H9 (cell line): Measurements from ENCODE around the gene HEATR5A. TPM values are rescaled to one million over a fixed set of nuclear protein-coding genes. Genes with fewer than 3 reads are reported as not detected.

Source experiments
- DNase-seq: peaks from one replicate; pipeline ENCODE4 v3.0.0-alpha.2; 2017
- H2AFZ ChIP-seq: one replicate; pipeline ENCODE4 v1.6.1; 2013; ENCODE audit warnings: mild to moderate bottlenecking, low read length, control low read depth, moderate library complexity
- H2AK5ac ChIP-seq: 2 replicates; pipeline ENCODE4 v1.6.1; 2013; ENCODE audit warnings: low read length, control low read depth, mixed read lengths; ENCODE audit not compliant: insufficient read length
- H2BK120ac ChIP-seq: one replicate; pipeline ENCODE4 v1.6.1; 2013; ENCODE audit warnings: low read depth, mild to moderate bottlenecking, low read length, control low read depth, inconsistent platforms; ENCODE audit not compliant: poor library complexity, severe bottlenecking
- H2BK12ac ChIP-seq: 2 replicates; pipeline ENCODE4 v1.6.1; 2013; ENCODE audit warnings: low read length, control low read depth, mixed read lengths, low read depth; ENCODE audit not compliant: insufficient read length
- H2BK15ac ChIP-seq: 2 replicates; pipeline ENCODE4 v1.6.1; 2013; ENCODE audit warnings: low read depth, low read length, control low read depth
- H2BK20ac ChIP-seq: one replicate; pipeline ENCODE4 v1.6.1; 2013; ENCODE audit warnings: low read depth, mild to moderate bottlenecking, low read length, control low read depth, inconsistent platforms; ENCODE audit not compliant: poor library complexity, severe bottlenecking
- H2BK5ac ChIP-seq: 2 replicates; pipeline ENCODE4 v1.6.1; 2013; ENCODE audit warnings: low read length, control low read depth, mixed read lengths; ENCODE audit not compliant: insufficient read length
- H3K14ac ChIP-seq: 2 replicates; pipeline ENCODE4 v1.6.1; 2013; ENCODE audit warnings: low read length, control low read depth; ENCODE audit not compliant: insufficient read depth
- H3K18ac ChIP-seq: 2 replicates; pipeline ENCODE4 v1.6.1; 2013; ENCODE audit warnings: low read depth, mild to moderate bottlenecking, mixed read lengths, low read length, control low read depth; ENCODE audit not compliant: insufficient read length
- H3K23ac ChIP-seq: 2 replicates; pipeline ENCODE4 v1.6.1; 2013; ENCODE audit warnings: low read length, control low read depth, mixed read lengths, low read depth; ENCODE audit not compliant: insufficient read length
- H3K23me2 ChIP-seq: 2 replicates; pipeline ENCODE4 v1.6.1; 2013; ENCODE audit warnings: low read depth, mild to moderate bottlenecking, mixed read lengths, low read length, control low read depth; ENCODE audit not compliant: insufficient read length, poor library complexity, severe bottlenecking
- H3K27ac ChIP-seq: 2 replicates; pipeline ENCODE4 v1.5.1; 2013; ENCODE audit warnings: low read length, control low read depth, mixed read lengths, low read depth; ENCODE audit not compliant: insufficient read length
- H3K27me3 ChIP-seq: 2 replicates; pipeline ENCODE4 v1.6.1; 2013; ENCODE audit warnings: low read length, control low read depth, inconsistent platforms; ENCODE audit not compliant: insufficient read depth
- H3K4ac ChIP-seq: 2 replicates; pipeline ENCODE4 v1.6.1; 2013; ENCODE audit warnings: low read depth, mild to moderate bottlenecking, control low read depth, inconsistent platforms, low read length, moderate library complexity
- H3K4me1 ChIP-seq: 2 replicates; pipeline ENCODE4 v1.6.1; 2013; ENCODE audit warnings: low read length, control low read depth, inconsistent platforms; ENCODE audit not compliant: insufficient read depth
- H3K4me2 ChIP-seq: 2 replicates; pipeline ENCODE4 v1.6.1; 2013; ENCODE audit warnings: low read length, control low read depth, mixed read lengths; ENCODE audit not compliant: insufficient read length, insufficient read depth
- H3K56ac ChIP-seq: 2 replicates; pipeline ENCODE4 v1.6.1; 2013; ENCODE audit warnings: low read depth, mild to moderate bottlenecking, mixed read lengths, low read length, control low read depth; ENCODE audit not compliant: insufficient read length
- H3K79me1 ChIP-seq: 2 replicates; pipeline ENCODE4 v1.6.1; 2013; ENCODE audit warnings: low read depth, mild to moderate bottlenecking, moderate library complexity, low read length, control low read depth, inconsistent platforms; ENCODE audit not compliant: insufficient read depth, poor library complexity, severe bottlenecking
- H3K79me2 ChIP-seq: 2 replicates; pipeline ENCODE4 v1.6.1; 2013; ENCODE audit warnings: low read length, control low read depth, inconsistent platforms; ENCODE audit not compliant: insufficient read depth
- H3K9ac ChIP-seq: 2 replicates; pipeline ENCODE4 v1.6.1; 2013; ENCODE audit warnings: low read length, control low read depth, mixed read lengths; ENCODE audit not compliant: insufficient read length; ENCODE audit errors: extremely low read depth
- H3K9me3 ChIP-seq: one replicate; pipeline ENCODE4 v1.6.1; 2013; ENCODE audit warnings: low read depth, low read length, inconsistent platforms; ENCODE audit not compliant: control insufficient read depth
- H3T11ph ChIP-seq: one replicate; pipeline ENCODE4 v1.6.1; 2013; ENCODE audit warnings: mild to moderate bottlenecking, low read length, control low read depth, inconsistent platforms
- H4K20me1 ChIP-seq: one replicate; pipeline ENCODE4 v1.6.1; 2013; ENCODE audit not compliant: control insufficient read depth, insufficient read length, insufficient read depth
- H4K5ac ChIP-seq: 2 replicates; pipeline ENCODE4 v1.6.1; 2013; ENCODE audit warnings: low read depth, mild to moderate bottlenecking, mixed read lengths, low read length, control low read depth; ENCODE audit not compliant: insufficient read length
- H4K8ac ChIP-seq: replicated peaks from 2 replicates; pipeline ENCODE4 v1.6.1; 2013; ENCODE audit warnings: low read length, control low read depth, mixed read lengths, low read depth; ENCODE audit not compliant: insufficient read length
- H4K91ac ChIP-seq: 2 replicates; pipeline ENCODE4 v1.6.1; 2013; ENCODE audit warnings: low read depth, mild to moderate bottlenecking, moderate library complexity, mixed read lengths, low read length, control low read depth; ENCODE audit not compliant: insufficient read length
- H3K27ac Mint-ChIP-seq, 3 experiments: 2 replicates in 2 of 3; 3 replicates in 1 of 3; pipeline ENCODE4 v1.8.0; 2020 to 2021; ENCODE audit warnings: mixed read lengths in 3 of 3, mild to moderate bottlenecking in 1 of 3, moderate library complexity in 1 of 3
- H3K27me3 Mint-ChIP-seq: 2 replicates; pipeline ENCODE4 v1.8.0; 2021; ENCODE audit warnings: low read depth, mild to moderate bottlenecking, moderate library complexity, mixed read lengths
- H3K36me3 Mint-ChIP-seq, 3 experiments: 2 replicates in 2 of 3; 3 replicates in 1 of 3; pipeline ENCODE4 v1.8.0; 2020 to 2021; ENCODE audit warnings: low read depth in 3 of 3, mixed read lengths in 3 of 3; ENCODE audit not compliant: insufficient read depth in 1 of 3
- H3K4me1 Mint-ChIP-seq, 2 experiments: 2 replicates each; pipeline ENCODE4 v1.8.0; 2020; ENCODE audit warnings: mixed read lengths in 2 of 2
- H3K4me3 Mint-ChIP-seq, 2 experiments: 2 replicates in 1 of 2; 3 replicates in 1 of 2; pipeline ENCODE4 v1.8.0; 2020 to 2021; ENCODE audit warnings: mild to moderate bottlenecking in 2 of 2, mixed read lengths in 2 of 2, moderate library complexity in 1 of 2
- H3K9me3 Mint-ChIP-seq, 2 experiments: 2 replicates in 1 of 2; 3 replicates in 1 of 2; pipeline ENCODE4 v1.8.0; 2020; ENCODE audit warnings: mild to moderate bottlenecking in 2 of 2, mixed read lengths in 2 of 2, moderate library complexity in 1 of 2
- WGBS: extraction: QIAGEN DNeasy Blood & Tissue Kit; methylation state at CpG from one replicate; pipeline ENCODE4 v1.1.7; 2013; ENCODE audit warnings: missing lambda C conversion rate, low lambda C conversion rate, mixed read lengths; ENCODE audit not compliant: insufficient read length; ENCODE audit errors: extremely low coverage; 5-methylcytosine and 5-hydroxymethylcytosine counted together
- total RNA-seq: library from RNA; stranded (reverse); gene quantifications from 2 replicates; pipeline ENCODE4 v1.2.1, GENCODE V29; 2021
- TF ChIP-seq, protein P1 (sequence below): fragments of 200-600 bp; sonication (generic); conservative IDR thresholded peaks from 3 replicates; pipeline ENCODE4 v1.8.0; 2021; ENCODE audit warnings: antibody characterized with exemption, mild to moderate bottlenecking

The HEATR5A gene
- total RNA-seq, 1 experiment from 2014 or later = 21.2 TPM

DNA sequence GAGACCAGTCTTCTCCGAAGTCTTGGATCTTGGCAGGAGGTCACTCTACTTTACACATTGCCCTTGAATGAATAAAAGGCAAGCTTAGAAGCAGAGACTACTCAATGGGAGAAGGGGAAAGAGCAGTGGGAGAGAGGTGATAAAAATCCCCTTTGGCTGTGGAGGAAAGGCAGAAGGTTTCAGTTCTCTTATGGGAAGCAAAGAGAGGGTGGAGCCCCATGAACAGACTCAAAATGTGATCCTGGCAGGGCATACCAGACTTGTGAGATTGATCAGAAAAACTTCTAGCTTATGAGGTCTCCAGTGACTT lies 163.2 kb downstream of the HEATR5A start:
- no peak overlapping the region for H3K56ac ChIP-seq
- H4K20me1 ChIP-seq = no peaks in the 10 kb centered on the region
- Mint-ChIP-seq H3K9me3 (peaks cover 3 to 8% of the 10 kb centered on the region in 2 experiments; a peak in 2 of 5 replicates), H3K4me3 (no peak overlapping the region), H3K4me1 (peaks cover 6 to 8% of the 10 kb centered on the region in 2 experiments; a peak in 3 of 4 replicates), H3K27me3 (no peaks in the 10 kb centered on the region), H3K36me3 (peaks cover 0 to 7% (median 0%) of the 10 kb centered on the region in 3 experiments; a peak in 1 of 7 replicates), H3K27ac (no peak overlapping the region)
- H2BK20ac ChIP-seq = no peak overlapping the region
- no peak overlapping the region for H3K23ac ChIP-seq
- DNase-seq = no peak
- H2BK120ac ChIP-seq = no peak overlapping the region
- H3K9me3 ChIP-seq = no peaks in the 10 kb centered on the region
- H3K27ac ChIP-seq = no peak overlapping the region
- H2BK15ac ChIP-seq = no peak overlapping the region
- no peaks in the 10 kb centered on the region for H3K4me1 ChIP-seq
- no peak overlapping the region for H2AFZ ChIP-seq
- H3K4me2 ChIP-seq = no peak overlapping the region
- H3K18ac ChIP-seq = no peak overlapping the region
- H3T11ph ChIP-seq = no peak overlapping the region
- no peak overlapping the region for H2AK5ac ChIP-seq
- H3K9ac ChIP-seq = no peak overlapping the region
- no peak overlapping the region for H4K8ac ChIP-seq
- H3K14ac ChIP-seq = no peak overlapping the region
- no peak overlapping the region for H2BK5ac ChIP-seq
- WGBS = no CpG with 5 or more reads among the region's 1 CpG
- H2BK12ac ChIP-seq = no peak overlapping the region
- no peaks in the 10 kb centered on the region; the same call in 1 of the 2 replicates for H3K27me3 ChIP-seq
- H3K4ac ChIP-seq = no peak overlapping the region
- no peaks in the 10 kb centered on the region for H3K23me2 ChIP-seq
- H4K91ac ChIP-seq = no peak overlapping the region
- no peaks in the 10 kb centered on the region for H3K79me2 ChIP-seq
- TF ChIP-seq, protein P1, sequence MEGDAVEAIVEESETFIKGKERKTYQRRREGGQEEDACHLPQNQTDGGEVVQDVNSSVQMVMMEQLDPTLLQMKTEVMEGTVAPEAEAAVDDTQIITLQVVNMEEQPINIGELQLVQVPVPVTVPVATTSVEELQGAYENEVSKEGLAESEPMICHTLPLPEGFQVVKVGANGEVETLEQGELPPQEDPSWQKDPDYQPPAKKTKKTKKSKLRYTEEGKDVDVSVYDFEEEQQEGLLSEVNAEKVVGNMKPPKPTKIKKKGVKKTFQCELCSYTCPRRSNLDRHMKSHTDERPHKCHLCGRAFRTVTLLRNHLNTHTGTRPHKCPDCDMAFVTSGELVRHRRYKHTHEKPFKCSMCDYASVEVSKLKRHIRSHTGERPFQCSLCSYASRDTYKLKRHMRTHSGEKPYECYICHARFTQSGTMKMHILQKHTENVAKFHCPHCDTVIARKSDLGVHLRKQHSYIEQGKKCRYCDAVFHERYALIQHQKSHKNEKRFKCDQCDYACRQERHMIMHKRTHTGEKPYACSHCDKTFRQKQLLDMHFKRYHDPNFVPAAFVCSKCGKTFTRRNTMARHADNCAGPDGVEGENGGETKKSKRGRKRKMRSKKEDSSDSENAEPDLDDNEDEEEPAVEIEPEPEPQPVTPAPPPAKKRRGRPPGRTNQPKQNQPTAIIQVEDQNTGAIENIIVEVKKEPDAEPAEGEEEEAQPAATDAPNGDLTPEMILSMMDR = no peak
- no peak overlapping the region for H4K5ac ChIP-seq
- H3K79me1 ChIP-seq = no peaks in the 10 kb centered on the region
